Measurements from ENCODE around the gene ADAMTS6. TPM values are rescaled to one million over a fixed set of nuclear protein-coding genes. Genes with fewer than 3 reads are reported as not detected.

ADAMTS6 gene
- total RNA-seq, 1 experiment from 2014 or later = 2.8 TPM

GRCh38 chr5:65383859-65384258 is 97.9 kb downstream of the ADAMTS6 start:
- TF ChIP-seq ZNF532 (CRISPR knock-in tag; IDR thresholded peaks at IDR 0.05; ENCODE audit: borderline replicate concordance) = no peak
- TF ChIP-seq ZNF423 (CRISPR knock-in tag; IDR thresholded peaks at IDR 0.05) = no peak
- TF ChIP-seq TEAD4 (CRISPR knock-in tag; IDR thresholded peaks at IDR 0.05) = no peak
- no peak for TF ChIP-seq ZNF512 (CRISPR knock-in tag; IDR thresholded peaks at IDR 0.05; ENCODE audit: borderline replicate concordance)
- no peak for TF ChIP-seq RORB (CRISPR knock-in tag; IDR thresholded peaks at IDR 0.05)
- no peak for TF ChIP-seq ATF2 (CRISPR knock-in tag; IDR thresholded peaks at IDR 0.05; ENCODE audit: borderline replicate concordance, low read depth)
- TF ChIP-seq ZNF232 (CRISPR knock-in tag; IDR thresholded peaks at IDR 0.05) = no peak
- no peak for TF ChIP-seq ZSCAN18 (CRISPR knock-in tag; IDR thresholded peaks at IDR 0.05)
- no peak for TF ChIP-seq JUN (CRISPR knock-in tag; IDR thresholded peaks at IDR 0.05)
- TF ChIP-seq NR1H2 (CRISPR knock-in tag; IDR thresholded peaks at IDR 0.05) = no peak
- no peak for TF ChIP-seq PRDM15 (CRISPR knock-in tag; IDR thresholded peaks at IDR 0.05)
- TF ChIP-seq HMGXB4 (CRISPR knock-in tag; IDR thresholded peaks at IDR 0.05) = no peak
- TF ChIP-seq TP53 (CRISPR knock-in tag; IDR thresholded peaks at IDR 0.05) = no peak
- TF ChIP-seq STAT6 (CRISPR knock-in tag; conservative IDR thresholded peaks at IDR 0.05; ENCODE audit: low read depth) = no peak
- TF ChIP-seq EMX1 (CRISPR knock-in tag; IDR thresholded peaks at IDR 0.05) = no peak
- no peak for TF ChIP-seq CTCF (IDR thresholded peaks at IDR 0.05)
- no peak for TF ChIP-seq MLX (CRISPR knock-in tag; IDR thresholded peaks at IDR 0.05)
- TF ChIP-seq ZMAT4 (CRISPR knock-in tag; IDR thresholded peaks at IDR 0.05) = no peak
- H3K4me1 Mint-ChIP-seq = no peaks in the 10 kb centered on the region
- H3K27ac Mint-ChIP-seq = no peak overlapping the region
- no peaks in the 10 kb centered on the region for H3K9me3 Mint-ChIP-seq
- H3K27me3 Mint-ChIP-seq (ENCODE audit: low read depth) = no peaks in the 10 kb centered on the region
- H3K36me3 Mint-ChIP-seq = no peaks in the 10 kb centered on the region
- H3K4me3 Mint-ChIP-seq = no peak overlapping the region
- ChIA-PET POLR2A (no interaction called here), CTCF (no interaction called here)
- DNase-seq (ENCODE audit: low spot score) (no peak), ATAC-seq (no peak)
